Panc1 (cell line): ENCODE data around the gene KCNG2. TPM values are rescaled to one million over a fixed set of nuclear protein-coding genes. Genes with fewer than 3 reads are reported as not detected.

Source experiments
- ATAC-seq: fragments of 200-7000 bp; cut with Tn5 transposase; 2 replicates; pipeline ENCODE4 v1.9.1; 2020; ENCODE audit warnings: mild to moderate bottlenecking, moderate library complexity
- BruUV-seq: library from RNA; stranded (reverse); fragments of 400-500 nt; replicated peaks from 2 replicates; lab custom pipeline; 2021; lab: Mats Ljungman, UMichigan
- CTCF ChIA-PET: fragments of 300-600 bp; sonication (Branson Sonifier 250); formaldehyde crosslinking; loops from one replicate; lab custom pipeline; 2022; ENCODE audit warnings: antibody characterized with exemption; lab: Charles Lee
- POLR2A ChIA-PET: fragments of 300-600 bp; sonication (Branson Sonifier 250); formaldehyde crosslinking; loops from one replicate; lab custom pipeline; 2022; ENCODE audit warnings: antibody characterized with exemption; lab: Charles Lee
- DNase-seq: peaks from one replicate; pipeline ENCODE4 v3.0.0-alpha.2; 2010; ENCODE audit warnings: low read depth, low spot score
- H3K27ac ChIP-seq: 2 replicates; pipeline ENCODE4 v1.5.1; 2011; ENCODE audit warnings: mild to moderate bottlenecking, low read length, inconsistent platforms
- H3K27me3 ChIP-seq: fragments of 200-500 bp; sonication (Bioruptor generic); 2 replicates; pipeline ENCODE4 v1.6.0; 2014; ENCODE audit warnings: low read length, inconsistent platforms; ENCODE audit not compliant: control insufficient read depth, insufficient read depth
- H3K36me3 ChIP-seq: fragments of 200-500 bp; sonication (Bioruptor generic); 2 replicates; pipeline ENCODE4 v1.5.1; 2014; ENCODE audit warnings: inconsistent platforms, mild to moderate bottlenecking, low read length, moderate library complexity; ENCODE audit not compliant: control insufficient read depth, insufficient read depth
- H3K4me1 ChIP-seq: 2 replicates; pipeline ENCODE4 v1.5.1; 2011; ENCODE audit warnings: inconsistent platforms, mild to moderate bottlenecking, low read length, moderate library complexity; ENCODE audit not compliant: control insufficient read depth, insufficient read depth
- H3K4me3 ChIP-seq, 2 experiments: 2 replicates each; pipeline ENCODE4 v1.5.1; 2011 to 2012; ENCODE audit warnings: low read depth in 2 of 2, low read length in 2 of 2, mild to moderate bottlenecking in 2 of 2, inconsistent platforms in 1 of 2, moderate library complexity in 1 of 2
- H3K9me3 ChIP-seq: fragments of 200-500 bp; sonication (Bioruptor generic); 2 replicates; pipeline ENCODE4 v1.5.1; 2014; ENCODE audit warnings: low read depth, mild to moderate bottlenecking, inconsistent platforms, low read length, moderate library complexity; ENCODE audit not compliant: control insufficient read depth, insufficient read depth
- CTCF ChIP-seq: fragments of 450-650 bp; IDR thresholded peaks from 2 replicates; pipeline ENCODE4 v1.5.1; 2017; ENCODE audit warnings: mild to moderate bottlenecking
- POLR2AphosphoS5 ChIP-seq: IDR thresholded peaks from 2 replicates; pipeline ENCODE4 v1.6.1; 2012; ENCODE audit warnings: mild to moderate bottlenecking, low read depth, low read length, moderate library complexity
- REST ChIP-seq, 2 experiments: IDR thresholded peaks; 2 replicates each; pipeline ENCODE4 v1.6.1; 2011 to 2012; ENCODE audit warnings: low read depth in 2 of 2, control low read depth in 1 of 2, low read length in 1 of 2, mild to moderate bottlenecking in 1 of 2, moderate library complexity in 1 of 2; ENCODE audit not compliant: insufficient read depth in 1 of 2
- SIN3A ChIP-seq: IDR thresholded peaks from 2 replicates; pipeline ENCODE4 v1.6.1; 2012; ENCODE audit warnings: low read depth, mild to moderate bottlenecking, low read length, moderate library complexity, borderline replicate concordance; ENCODE audit not compliant: insufficient read depth
- TCF7L2 ChIP-seq: IDR thresholded peaks from 2 replicates; pipeline ENCODE4 v1.6.1; 2011; ENCODE audit warnings: mild to moderate bottlenecking, low read depth, low read length, inconsistent platforms
- in situ Hi-C: cut with HindIII; loops from 2 replicates; pipeline ENCODE4 v1.10.0; 2016; ENCODE audit warnings: low sequenced_read_pairs, low pct_unique_long_range_greater_than_20kb
- intact Hi-C: fragments of 100-400 bp; cut with micrococcal nuclease; formaldehyde crosslinking; loops from one replicate; pipeline ENCODE4 v1.10.0; 2022; ENCODE audit not compliant: unreplicated experiment
- total RNA-seq: library from RNA; stranded (reverse); gene quantifications from one replicate; pipeline ENCODE4 v1.2.1, GENCODE V29; 2021; ENCODE audit not compliant: unreplicated experiment

Gene KCNG2
- total RNA-seq, 1 experiment from 2014 or later = not detected

- Histone ChIP-seq H3K27ac (no peak overlapping the region), H3K4me1 (no peaks in the 10 kb centered on the region), H3K36me3 (no peaks in the 10 kb centered on the region), H3K4me3 (no peak overlapping the region), H3K27me3 (peaks cover under 1% of the 10 kb centered on the region; the same call in 1 of the 2 replicates), H3K9me3 (no peaks in the 10 kb centered on the region)
- BruUV-seq = no TSS peak
- TF ChIP-seq CTCF (no peak), POLR2AphosphoS5 (no peak), REST (IDR thresholded peaks at IDR 0.05; ENCODE audit: insufficient read depth in 1 of 2, low read depth in 2 of 2, low read length in 1 of 2) (no peak), SIN3A (no peak), TCF7L2 (no peak)
- ChIA-PET POLR2A (no interaction called here), CTCF (no interaction called here)
- in situ Hi-C loops = no loop called here
- intact Hi-C loops = no loop called here
- no peak for ATAC-seq
- no peak for DNase-seq
Observed at GRCh38 chr18:79828258-79828657, 30.5 kb downstream of the KCNG2 start.

- BruUV-seq = no TSS peak
- no peaks in the 10 kb centered on the region for H3K4me1 ChIP-seq
- ChIA-PET CTCF (no interaction called here), POLR2A (no interaction called here)
- DNase-seq = no peak
- H3K27me3 ChIP-seq = peaks cover 5% of the 10 kb centered on the region; the same call in 1 of the 2 replicates
- intact Hi-C loops = no loop called here
- in situ Hi-C loops = no loop called here
- ATAC-seq = no peak
- no peaks in the 10 kb centered on the region for H3K9me3 ChIP-seq
- TF ChIP-seq CTCF (no peak), REST (IDR thresholded peaks at IDR 0.05; ENCODE audit: insufficient read depth in 1 of 2, low read depth in 2 of 2, low read length in 1 of 2) (no peak), POLR2AphosphoS5 (no peak), TCF7L2 (no peak), SIN3A (no peak)
- H3K4me3 ChIP-seq = no peak overlapping the region
- no peak overlapping the region for H3K27ac ChIP-seq
- no peaks in the 10 kb centered on the region for H3K36me3 ChIP-seq
Observed at GRCh38 chr18:79829136-79829854, 31.6 kb downstream of the KCNG2 start.
